Activated CD8-positive, alpha-beta memory T cell treated with anti-CD3 and anti-CD28 coated beads, Interleukin-2, amount 50 U/mL, for 48 hours (primary cell): ENCODE measurements around the gene RAB10.
"Not testable (repeated sequence)": the region's sequence is repeated elsewhere in the genome, so short reads cannot be mapped to it uniquely, and the experiment has no call there.

Experiments
- DNase-seq: peaks from one replicate; pipeline ENCODE4 v3.0.0-alpha.2; 2020

Gene RAB10

DNA sequence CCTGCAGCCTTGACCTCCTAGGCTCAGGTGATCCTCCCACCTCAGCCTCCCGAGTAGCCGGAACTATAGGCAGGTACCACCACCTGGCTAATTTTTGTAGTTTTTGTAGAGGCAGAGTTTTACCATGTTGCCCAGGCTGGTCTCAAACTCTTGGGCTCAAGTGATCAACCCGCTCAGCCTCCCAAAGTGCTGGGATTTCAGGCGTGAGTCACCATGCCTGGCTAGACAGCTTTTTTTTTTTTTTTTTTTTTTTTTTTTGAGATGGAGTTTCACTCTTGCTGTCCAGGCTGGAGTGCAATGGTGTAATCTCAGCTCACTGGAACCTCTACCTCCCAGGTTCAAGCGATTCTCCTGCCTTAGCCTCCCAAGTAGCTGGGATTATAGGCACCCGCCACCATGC is 132.7 kb downstream of the RAB10 start:
- not testable (repeated sequence) for DNase-seq

DNA sequence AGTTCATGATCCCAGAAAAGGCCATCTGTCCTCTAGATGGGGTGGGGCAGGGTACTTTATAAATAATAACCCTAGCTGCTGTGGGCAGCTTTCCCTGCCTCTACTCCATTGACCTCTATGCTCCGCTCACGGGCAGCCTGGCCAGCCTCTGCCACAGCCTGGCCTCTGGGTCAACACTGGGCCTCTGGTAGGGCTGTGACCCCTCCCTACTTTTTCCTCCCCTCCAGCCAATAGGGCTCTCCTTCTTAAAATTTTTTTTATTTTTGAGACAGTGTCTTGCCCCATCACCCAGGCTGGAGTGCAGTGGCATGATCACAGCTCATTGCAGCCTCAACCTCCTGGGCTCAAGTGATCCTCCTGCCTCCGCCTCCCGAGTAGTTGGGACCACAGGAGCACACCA is 134.9 kb downstream of the RAB10 start:
- DNase-seq, result no peak

DNA sequence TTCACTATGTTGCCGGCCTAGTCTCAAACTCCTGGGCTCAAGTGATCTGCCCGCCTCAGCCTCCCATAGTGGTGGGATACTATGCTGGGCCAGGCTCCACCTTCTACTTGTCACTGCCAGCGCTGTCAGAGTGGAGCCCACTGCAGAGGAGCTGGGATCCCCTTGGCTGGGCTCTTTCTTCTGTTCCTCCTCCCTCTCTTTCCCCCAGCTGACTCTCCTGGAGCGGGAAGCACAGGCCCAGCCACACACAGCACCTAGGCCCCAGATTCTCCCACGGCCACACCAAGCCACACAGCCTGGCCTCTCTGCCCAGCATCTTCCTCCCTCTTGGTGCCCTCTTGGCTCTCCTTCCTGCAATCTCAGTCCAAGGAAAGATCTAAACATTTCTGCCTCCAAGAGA is 135.3 kb downstream of the RAB10 start:
- no peak for DNase-seq

DNA sequence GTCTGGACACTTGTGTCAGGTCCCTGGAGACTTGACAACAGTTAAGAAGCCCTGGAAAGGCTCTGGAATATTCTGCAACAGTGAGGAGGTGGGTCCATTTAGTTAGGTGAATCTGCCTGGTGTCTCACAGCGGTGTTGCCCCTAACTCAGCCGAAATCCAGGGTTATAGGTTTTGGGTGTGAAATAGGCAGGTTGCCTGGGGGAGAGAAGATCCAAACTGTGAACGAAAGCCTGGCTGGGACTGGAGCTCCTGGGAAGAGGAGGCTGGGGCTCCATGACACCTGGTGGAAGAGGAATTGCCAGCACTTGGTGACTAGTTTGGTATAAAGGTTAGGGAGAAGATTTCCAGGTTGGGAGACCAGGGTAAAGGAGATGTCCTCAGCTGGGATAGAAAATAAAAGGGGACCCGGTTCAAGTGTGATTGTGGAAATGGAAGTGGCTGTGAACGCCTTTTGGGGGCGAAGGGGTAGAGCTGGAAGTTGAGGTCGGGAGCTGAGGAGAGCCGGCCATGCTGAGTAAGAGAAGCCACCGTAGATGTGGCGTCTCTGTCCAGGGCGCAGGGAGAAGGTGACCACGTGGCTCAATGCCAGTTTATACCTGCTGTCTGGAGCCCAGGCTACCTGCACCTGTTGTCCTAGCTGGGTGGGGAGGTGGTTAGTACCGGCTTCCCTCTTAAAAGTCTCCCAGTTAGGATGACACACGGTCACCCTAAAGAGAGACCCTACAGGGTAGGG is 136.0 kb downstream of the RAB10 start:
- DNase-seq, result no peak

DNA sequence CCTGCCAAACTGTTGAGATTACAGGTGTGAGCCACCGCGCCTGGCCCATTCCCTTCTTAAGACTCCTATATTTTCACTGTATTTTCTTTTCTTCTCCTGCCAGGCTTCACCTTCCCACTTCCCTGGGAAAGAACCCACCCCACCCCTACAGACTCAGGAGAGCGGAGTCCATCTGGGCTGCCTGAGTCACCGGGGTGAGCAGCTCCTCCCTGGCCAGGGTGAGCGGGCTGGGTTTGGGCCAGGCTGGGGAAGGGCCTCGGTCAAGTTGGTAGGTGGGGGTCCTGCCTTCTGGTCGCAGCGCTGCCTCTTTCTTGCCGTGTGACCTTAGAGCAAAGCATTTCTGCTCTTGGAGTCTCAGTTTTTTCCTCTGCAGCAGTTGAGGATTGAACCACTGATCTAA is 136.9 kb downstream of the RAB10 start:
- DNase-seq, result no peak

DNA sequence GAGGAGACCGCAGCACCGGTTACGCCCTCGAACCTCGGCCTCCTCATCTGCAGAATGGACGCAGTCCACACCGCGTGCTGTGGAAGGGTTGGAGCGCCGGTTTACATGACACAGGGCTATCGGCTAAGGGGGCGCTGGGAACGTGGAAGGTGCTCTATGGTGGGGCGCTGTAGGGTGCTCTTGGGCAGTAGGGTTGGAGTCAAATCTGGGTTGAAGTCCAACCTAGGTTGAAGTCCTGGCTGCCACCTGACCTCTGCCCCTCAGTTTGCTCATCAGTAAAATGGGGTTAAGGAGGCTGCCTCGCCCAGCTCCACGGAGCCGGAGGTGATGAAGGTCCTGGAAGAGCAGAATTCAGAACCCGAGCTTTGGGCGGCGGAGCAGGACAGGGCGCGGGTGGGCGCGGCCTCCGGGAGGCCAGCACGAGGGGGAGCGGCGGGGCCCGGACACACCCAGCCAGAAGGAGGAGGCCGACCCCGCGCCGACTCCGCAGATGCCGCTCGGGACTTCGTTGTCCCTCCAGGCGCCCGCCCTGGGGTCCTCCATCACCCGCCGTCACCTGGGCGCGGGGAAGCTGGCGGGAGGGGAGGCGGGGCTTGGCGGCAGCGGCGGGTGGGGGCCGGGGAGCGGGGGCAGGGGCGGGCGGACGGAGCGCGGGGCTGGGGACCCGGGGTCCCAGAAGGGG is 138.4 kb downstream of the RAB10 start:
- peak; percentile 55 for DNase-seq

DNA sequence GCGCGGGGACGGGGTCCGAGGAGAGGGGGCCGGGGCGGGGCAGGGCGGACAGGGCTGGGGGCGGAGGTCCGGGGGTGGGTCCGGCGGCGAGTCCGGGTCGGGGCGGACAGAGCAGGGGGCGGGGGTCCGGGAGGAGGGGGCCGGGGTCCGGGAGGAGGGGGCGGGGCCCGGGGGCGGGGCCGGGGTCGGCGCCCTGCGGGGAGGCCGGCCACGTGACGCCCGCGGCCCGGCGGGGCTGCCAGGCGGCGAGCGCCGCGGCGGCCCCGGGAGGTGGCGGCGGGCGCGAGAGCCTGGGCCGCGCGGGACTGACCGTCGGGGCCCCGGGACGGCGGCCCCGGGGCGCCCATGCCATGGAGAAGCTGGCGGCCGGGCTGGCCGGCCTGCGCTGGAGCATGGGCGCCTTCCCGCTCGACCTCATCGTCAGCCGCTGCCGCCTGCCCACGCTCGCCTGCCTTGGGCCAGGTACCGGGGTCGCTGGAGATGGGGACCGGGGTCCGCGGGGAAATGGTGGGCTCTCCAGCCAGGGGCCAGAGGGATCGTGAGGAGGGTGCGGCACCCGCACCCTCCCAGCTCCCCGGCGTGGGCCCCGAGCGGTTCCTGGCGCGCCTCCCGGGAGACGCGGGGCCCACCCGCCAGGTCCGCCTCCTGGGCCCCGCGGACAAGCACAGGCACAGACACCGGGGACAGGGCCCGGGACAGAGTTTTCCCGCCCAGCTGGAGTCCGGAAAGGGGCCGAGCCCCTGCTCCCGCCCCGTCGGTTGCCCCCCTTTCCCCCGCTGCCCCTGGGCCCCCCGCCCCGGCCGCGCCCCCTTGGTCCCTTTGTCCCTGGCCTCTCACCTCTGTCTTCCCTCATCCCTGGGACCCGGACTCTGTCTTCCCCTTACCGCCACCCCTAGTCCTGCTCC is 139.2 kb downstream of the RAB10 start, which contains the start of gene GAREM2:
Gene GAREM2, plus strand, starts transcription at position 218 of the 905 bp plus-strand sequence. Its CDS starts 133 bp downstream, at position 351.
- peak; percentile 56 for DNase-seq

DNA sequence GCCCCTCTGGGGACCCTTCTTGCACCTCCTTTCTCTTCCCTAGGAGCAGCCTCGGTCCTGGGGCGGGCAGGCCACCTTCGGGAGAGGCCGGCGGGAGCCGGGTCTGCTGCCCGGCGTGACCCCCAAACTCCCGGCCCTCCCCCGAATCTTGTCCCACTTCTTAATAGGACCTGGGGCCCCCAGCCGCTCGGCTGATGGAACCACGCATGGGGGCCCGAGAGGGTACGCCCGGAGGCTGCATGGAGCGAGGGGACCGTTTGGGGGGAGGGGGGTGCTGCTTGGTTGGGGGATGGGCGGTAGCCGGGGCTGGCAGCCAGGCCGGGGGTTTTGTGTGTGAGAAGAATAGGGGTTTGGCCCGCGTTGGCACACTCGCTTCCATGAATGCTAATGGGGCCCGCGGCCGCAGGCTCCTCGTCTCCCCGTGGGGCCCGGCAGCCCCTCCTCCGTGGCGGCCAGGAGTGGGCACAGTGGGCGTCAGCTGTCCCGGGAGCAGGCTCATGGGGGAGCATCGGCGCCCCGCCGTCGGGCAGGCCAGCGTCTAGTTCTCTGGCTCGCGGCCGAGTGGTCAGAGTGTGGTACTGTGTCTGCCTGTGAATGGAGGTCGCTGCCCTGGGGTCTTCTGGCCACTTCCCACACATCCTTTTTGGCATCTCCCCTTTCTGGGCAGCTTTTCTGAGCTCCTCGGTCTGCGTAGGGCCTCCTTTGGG is 140.0 kb downstream of the RAB10 start:
- peak; percentile 59 for DNase-seq

DNA sequence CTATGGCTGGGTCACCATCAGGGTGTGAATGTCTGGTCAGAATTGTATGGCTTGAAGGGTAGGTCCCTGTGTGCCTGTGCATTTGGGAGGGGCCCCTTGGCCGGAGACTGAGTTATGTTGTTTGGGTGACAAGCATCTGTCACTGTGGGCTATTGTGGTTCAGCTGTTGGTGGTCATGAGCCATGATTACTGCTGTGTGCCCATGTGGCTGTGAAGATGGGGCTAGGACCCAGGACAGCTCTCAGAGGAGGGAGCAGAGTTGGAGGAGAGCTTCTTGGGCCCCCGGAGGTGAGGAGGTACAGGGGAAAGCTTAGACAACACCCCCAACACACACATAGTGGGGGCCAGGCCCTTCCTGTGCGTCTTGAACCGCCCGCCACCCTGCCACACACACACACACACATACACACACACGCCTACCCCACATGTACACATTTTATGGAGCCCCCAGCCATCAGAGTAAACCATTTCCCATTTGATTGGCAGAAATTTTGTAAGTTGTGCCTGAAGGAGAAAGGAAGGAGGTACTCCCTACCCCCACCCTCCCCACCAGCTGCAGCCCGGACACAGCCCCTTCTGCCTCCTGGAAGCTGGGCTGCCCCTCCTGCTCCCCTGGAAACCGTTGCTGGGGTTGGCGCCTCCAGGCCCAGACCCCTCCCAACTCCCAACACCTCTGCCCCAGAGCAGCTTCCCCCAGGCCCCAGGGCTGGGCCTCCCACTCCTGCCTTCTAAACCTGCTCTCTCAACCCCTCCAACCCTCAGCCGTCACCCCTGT is 141.0 kb downstream of the RAB10 start:
- peak; percentile 53 for DNase-seq

DNA sequence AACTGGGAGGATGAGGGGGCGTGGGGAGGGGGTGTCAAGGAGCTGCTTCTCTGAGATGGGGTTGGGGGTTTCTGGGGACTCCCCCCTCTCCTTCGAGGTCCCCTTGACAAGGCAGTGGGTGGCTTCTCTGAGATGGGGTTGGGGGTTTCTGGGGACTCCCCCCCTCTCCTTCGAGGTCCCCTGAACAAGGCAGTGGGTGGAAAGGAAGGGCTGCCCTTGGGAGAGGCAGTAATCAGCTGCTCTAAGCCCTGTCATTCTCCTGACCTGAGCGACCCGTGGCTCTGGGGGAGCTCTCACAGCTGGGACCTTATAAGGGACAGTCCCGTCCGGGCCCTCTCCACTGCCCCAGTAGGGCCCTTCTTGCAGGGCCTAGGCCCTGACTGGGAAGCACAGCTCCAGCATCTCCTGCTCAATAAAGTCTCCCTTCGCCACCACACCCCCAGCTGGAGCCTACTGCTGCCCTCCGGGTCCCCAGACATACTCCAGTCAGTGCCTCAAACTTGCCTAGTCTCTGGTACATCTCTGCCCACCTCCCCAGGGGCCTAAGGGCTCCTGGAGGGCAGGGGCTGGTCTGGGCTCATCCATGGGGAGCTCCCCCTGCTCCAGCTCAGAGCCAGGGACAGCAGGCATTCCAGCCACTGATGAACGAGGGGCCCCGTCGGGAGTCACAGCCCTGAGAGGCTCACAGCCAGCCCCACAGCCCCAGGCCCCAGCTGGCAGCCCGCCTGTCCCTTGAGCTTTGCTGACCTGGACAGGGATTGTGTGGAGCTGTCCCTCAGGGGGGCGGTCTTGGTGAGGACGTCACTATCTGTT is 141.8 kb downstream of the RAB10 start:
- no peak for DNase-seq

DNA sequence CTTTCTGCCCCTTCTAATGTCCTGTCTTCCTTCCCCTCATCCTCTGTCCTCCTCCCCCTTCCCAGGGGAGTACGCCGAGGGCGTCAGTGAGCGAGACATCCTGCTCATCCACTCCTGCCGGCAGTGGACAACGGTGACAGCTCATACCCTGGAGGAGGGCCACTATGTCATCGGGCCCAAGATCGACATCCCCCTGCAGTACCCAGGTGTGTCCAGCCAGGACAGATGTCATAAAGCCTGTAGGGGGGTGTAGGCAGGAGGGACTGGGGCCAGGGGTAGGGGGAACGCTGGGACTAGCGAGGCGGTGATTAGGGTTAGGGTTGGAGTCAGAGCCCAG is 142.4 kb downstream of the RAB10 start:
- DNase-seq, result no peak

DNA sequence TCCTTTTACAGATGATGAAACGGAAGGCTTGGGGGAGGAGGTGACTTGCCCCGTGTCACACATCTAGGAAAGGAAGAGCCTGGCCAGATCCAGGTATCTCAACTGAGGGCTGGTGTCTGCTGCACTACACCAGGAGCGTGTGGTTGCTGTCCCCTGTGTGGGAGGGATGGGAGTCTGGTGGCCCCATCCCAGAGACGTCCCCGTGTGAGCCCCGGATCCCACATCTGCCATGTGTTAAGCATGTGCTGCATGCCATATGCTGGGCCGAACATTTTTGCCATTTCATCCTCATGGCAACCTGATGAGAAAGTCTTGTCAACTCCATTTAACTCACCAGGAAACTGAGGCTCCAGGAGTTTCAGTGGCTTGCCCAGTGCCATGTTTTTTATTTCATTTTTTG is 143.2 kb downstream of the RAB10 start:
- DNase-seq, result no peak

DNA sequence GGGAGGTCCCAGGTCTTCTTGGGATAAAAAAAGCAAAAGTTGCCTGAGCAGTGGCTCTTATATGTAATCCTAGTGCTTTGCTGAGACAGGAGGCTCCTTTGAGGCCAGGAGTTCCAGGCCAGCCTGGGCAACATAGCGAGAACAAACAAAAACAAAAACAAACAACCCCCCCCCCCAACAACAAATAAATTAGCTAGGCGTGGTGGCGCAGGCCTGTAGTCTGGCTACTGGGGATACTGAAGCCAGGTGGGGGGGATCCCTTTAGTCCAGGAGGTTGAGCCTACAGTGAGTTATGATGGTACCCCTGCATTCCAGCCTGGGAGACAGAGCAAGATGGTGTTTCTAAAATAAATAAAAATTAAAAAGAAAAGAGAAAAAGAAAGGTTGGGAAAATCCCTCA is 144.4 kb downstream of the RAB10 start:
- DNase-seq, result no peak

DNA sequence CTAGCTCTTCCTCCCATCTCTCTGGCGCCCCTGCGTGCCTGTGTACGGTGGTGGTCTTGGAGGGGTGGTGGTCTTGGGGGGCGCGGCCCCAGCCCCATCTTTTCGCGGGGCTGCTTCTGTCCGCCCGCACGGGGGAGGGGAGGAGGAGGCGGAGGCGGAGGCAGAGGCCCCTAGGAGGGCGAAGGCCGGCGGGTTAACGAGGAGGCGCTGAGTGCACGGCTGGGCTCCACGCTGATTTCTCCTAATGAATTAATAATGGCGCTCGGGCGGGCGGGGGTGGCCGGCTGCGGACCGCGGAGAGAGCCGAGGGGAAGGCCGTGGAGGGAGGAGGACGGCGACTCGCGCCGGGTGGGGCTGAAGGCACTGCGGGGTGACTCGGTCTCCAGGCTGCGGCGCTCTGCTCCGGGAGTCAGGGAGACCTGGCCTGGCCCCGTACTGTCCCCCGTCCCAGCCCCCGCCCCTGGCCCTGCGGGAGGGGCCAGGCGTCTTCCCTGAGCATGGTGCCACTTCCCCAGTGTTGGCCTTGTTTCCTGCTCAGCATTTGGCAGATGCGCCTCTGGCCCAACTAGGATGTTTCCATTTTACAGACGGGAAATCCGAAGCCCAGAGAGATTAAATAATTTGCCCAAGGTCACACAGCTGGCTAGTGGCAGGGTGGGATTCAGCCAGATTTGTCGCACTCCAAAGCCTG is 145.0 kb downstream of the RAB10 start:
- DNase-seq, result no peak

DNA sequence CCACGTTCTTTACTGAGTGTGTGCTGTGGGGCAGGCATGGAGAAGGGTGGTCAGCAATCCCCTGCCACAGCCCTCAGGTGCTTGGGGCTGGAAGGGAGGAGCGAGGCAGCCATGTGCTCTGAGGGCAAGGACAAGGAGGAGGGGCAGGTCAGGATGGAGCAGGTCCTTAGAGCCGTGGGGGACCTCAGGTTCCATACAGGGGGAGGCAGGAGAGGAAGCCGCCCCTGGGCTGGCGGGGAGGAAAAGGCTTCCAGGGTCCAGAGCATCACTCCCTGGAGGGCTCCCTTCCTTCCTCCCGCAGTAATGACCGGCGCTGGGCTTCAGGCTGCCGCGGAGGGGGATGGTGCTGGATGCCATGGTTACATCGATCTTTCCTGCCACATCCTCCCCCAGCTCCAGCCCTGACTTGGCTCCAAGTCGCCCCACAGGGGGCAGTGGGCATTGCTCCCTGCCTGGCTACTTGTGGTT is 145.6 kb downstream of the RAB10 start:
- no peak for DNase-seq

DNA sequence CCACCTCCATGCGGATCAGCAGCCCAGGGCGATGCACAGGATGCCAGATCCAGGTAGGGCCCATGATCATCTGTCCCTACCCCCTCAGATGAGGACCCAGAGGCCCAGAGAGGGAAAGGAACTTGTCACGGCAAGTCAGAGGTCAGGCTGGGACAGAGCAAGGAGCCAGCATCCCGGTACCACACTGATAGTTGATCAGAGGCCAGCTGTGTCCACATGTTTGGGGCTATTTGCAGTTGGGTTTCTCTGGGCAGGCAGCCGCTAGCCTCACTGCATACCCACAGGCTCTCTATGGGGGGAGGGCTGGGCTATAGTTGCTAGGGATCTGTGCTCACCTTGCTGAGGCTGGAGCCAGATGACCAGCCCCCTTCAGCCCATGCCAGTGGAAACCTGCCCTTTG is 148.6 kb downstream of the RAB10 start:
- no peak for DNase-seq

DNA sequence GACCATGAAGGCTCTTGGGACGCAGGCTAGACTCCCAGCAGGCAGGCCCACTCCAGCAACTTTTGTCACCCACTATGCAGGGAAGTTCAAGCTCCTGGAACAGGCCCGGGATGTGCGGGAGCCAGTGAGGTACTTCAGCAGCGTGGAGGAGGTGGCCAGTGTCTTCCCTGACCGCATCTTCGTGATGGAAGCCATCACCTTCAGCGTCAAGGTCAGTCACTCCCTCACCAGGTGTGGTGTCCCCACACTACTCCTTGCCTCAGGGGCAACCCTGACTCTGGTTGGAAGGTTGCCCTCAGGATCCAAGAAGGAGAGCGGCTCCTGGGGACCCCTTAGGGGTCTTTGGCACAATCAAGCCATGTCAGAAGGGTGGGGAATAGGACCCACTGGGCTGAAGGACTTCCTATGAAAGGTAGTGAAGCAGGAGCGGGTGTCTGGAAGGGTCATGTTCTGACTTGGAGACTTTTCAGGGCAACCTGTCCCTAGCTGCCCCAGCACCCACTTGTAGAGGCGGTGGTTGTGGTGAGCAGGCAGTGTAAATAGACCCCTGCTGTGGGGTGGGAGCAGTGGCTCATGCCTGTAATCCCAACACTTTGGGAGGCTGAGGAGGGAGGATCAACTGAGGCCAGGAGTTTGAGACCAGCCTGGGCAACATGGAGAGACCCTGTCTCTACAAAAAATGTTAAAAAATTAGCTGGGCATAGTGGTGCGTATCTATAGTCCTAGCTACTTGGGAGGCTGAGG is 149.2 kb downstream of the RAB10 start:
- no peak for DNase-seq

DNA sequence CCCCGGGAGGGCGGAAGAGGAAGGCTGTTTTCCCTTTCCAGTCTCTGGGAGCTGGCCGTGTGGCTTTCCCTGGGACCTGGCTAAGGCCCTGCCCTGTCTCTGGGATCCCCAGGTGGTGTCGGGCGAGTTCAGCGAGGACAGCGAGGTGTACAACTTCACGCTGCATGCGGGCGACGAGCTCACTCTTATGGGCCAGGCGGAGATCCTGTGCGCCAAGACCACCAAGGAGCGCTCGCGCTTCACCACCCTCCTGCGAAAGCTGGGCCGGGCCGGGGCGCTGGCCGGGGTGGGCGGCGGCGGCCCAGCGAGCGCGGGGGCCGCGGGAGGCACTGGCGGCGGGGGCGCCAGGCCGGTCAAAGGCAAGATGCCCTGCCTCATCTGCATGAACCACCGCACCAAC is 150.2 kb downstream of the RAB10 start:
- peak; percentile 54 for DNase-seq

DNA sequence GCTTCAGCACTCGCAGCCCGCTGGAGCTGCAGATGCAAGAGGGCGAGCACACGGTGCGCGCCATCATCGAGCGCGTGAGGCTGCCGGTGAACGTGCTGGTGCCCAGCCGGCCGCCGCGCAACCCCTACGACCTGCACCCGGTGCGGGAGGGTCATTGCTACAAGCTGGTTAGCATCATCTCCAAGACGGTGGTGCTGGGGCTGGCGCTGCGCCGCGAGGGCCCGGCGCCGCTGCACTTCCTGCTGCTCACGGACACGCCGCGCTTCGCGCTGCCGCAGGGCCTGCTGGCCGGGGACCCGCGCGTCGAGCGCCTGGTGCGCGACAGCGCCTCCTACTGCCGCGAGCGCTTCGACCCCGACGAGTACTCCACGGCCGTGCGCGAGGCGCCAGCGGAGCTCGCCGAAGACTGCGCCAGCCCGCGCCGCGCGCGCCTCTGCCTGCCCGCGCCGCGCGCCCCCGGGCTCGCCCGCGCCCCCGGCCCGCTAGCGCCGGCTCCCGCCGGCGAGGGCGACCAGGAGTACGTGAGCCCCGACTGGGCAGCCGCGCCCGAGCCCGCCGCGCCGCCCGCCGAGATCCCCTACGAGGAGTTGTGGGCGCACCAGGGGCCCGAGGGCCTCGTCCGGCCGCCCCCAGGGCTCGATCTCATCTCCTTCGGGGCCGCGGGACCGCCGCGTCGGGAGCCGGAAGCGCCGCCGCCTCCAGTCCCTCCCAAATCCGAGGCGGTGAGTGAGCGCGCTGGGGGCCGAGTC is 150.8 kb downstream of the RAB10 start:
- peak; percentile 90 for DNase-seq
